ENCODE measurements around the gene IFI30. TPM values are rescaled to one million over a fixed set of nuclear protein-coding genes. Genes with fewer than 3 reads are reported as not detected.

Gene IFI30
- total and polyA plus RNA-seq, 2 donors (not counting 3 experiments of a cell fraction or from before 2014, with no cell fraction given) = 1.1 to 1.6 TPM

DNA sequence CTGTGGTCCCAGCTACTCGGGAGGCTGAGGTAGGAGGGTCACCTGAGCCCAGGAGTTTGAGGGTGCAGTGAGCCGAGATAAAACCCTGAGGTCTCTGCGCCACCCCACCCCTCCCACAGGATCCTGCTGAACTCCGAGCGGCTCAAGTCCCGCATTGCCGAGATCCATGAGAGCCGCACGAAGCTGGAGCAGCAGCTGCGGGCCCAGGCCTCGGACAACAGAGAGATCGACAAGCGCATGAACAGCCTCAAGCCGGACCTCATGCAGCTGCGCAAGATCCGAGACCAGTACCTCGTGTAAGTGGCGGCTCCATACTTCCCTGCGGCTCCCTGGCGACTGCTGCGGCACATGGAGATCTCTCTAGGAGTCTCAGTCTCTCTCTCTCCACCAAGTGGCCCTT is 6.6 kb upstream of the IFI30 start:
- CTCF ChIA-PET = interaction anchor here (1.0 to 6.0 kb wide), 4 partner anchors 25 to 107 kb away, joined by 3 to 138 read pairs (median 7); no protein-coding TSS in a partner anchor
- dilution Hi-C loops (cut with MboI; ENCODE audit: extremely low pct_ligation_motif_present, low sequenced_read_pairs) (no loop called here), intact Hi-C loops (cut with micrococcal nuclease) (no loop called here)
- POLR2A ChIA-PET = no interaction called here
- no peaks in the 10 kb centered on the region for H3K4me1 ChIP-seq (ENCODE audit: control insufficient read depth, extremely low read depth, insufficient read depth, low read length)
- H3K36me3 ChIP-seq (ENCODE audit: control insufficient read depth in 2 of 2, extremely low read depth in 1 of 2, insufficient read depth in 2 of 2, low read length in 2 of 2) = peaks cover 8 to 38% of the 10 kb centered on the region in 2 experiments
- TF ChIP-seq EZH2 (IDR thresholded peaks at IDR 0.05; ENCODE audit: borderline replicate concordance, low read depth, low read length, severe bottlenecking) (no peak), JUN (IDR thresholded peaks at IDR 0.05; ENCODE audit: borderline replicate concordance, insufficient read depth, insufficient read length, low read depth) (no peak), GATA2 (IDR thresholded peaks at IDR 0.05; ENCODE audit: insufficient read depth, insufficient read length, low read depth, low read length) (no peak), CTCF (IDR thresholded peaks at IDR 0.05; ENCODE audit: extremely low read depth in 1 of 2, insufficient read depth in 1 of 2, low read depth in 1 of 2, low read length in 2 of 2) (no peak), MAX (IDR thresholded peaks at IDR 0.05; ENCODE audit: insufficient read depth, insufficient read length) (no peak), POLR2A (IDR thresholded peaks at IDR 0.05; ENCODE audit: low read depth, low read length) (no peak), MYC (IDR thresholded peaks at IDR 0.05; ENCODE audit: low read depth, low read length) (no peak), POLR2AphosphoS5 (IDR thresholded peaks at IDR 0.05; ENCODE audit: insufficient read depth, low read depth, low read length) (no peak), FOS (IDR thresholded peaks at IDR 0.05; ENCODE audit: borderline replicate concordance, insufficient read depth, low read length) (no peak)
- no peaks in the 10 kb centered on the region for H3K9me1 ChIP-seq (replicated peaks; ENCODE audit: control insufficient read depth, extremely low read depth, insufficient read depth, low read length)
- no peaks in the 10 kb centered on the region for H3K27me3 ChIP-seq (ENCODE audit: control insufficient read depth in 2 of 2, insufficient read depth in 2 of 2, low read length in 2 of 2)
- H2AFZ ChIP-seq (ENCODE audit: low read depth, low read length) = no peak overlapping the region
- no peaks in the 10 kb centered on the region for H4K20me1 ChIP-seq (replicated peaks; ENCODE audit: control insufficient read depth, extremely low read depth, insufficient read depth, low read length)
- no peaks in the 10 kb centered on the region for H3K9me3 ChIP-seq (replicated peaks; ENCODE audit: control insufficient read depth, insufficient read depth, low read length)
- FAIRE-seq = no peak
- H3K79me2 ChIP-seq (ENCODE audit: control insufficient read depth, insufficient read depth, low read length) = no peaks in the 10 kb centered on the region
- no peak overlapping the region for H3K4me3 ChIP-seq (replicated peaks in 1 of 3; ENCODE audit: insufficient read depth in 1 of 3, low read depth in 1 of 3, low read length in 3 of 3)
- no peak overlapping the region for H3K27ac ChIP-seq (ENCODE audit: insufficient read depth, low read depth, low read length)
- no peak for DNase-seq (ENCODE audit: low read depth, low spot score)
- H3K4me2 ChIP-seq (ENCODE audit: insufficient read depth, low read length) = no peak overlapping the region
- BruUV-seq (replicated peaks) = no TSS peak
- no peak overlapping the region for H3K9ac ChIP-seq (replicated peaks; ENCODE audit: extremely low read depth, insufficient read depth, low read length)

All from endothelial cell of umbilical vein (primary cell).